HEK293T (cell line): ENCODE data around the gene TEX38.

Experiments
- CTCF ChIA-PET: fragments of 350-600 bp; formaldehyde crosslinking; extraction: SDS; loops from one replicate; lab custom pipeline; 2021; ENCODE audit warnings: antibody characterized with exemption, inconsistent platforms; lab: Yijun Ruan, JAX
- POLR2A ChIA-PET: fragments of 350-600 bp; formaldehyde crosslinking; extraction: SDS; loops from one replicate; lab custom pipeline; 2020; ENCODE audit warnings: antibody characterized with exemption, inconsistent platforms; lab: Yijun Ruan, JAX
- DNase-seq: peaks from one replicate; pipeline ENCODE4 v3.0.0; 2012; ENCODE audit warnings: mixed read lengths; ENCODE audit errors: extremely low spot score
- ARNT ChIP-seq: fragments of 450-650 bp; IDR thresholded peaks from 2 replicates; pipeline ENCODE4 v1.6.1; 2017; ENCODE audit warnings: mild to moderate bottlenecking
- BHLHE40 ChIP-seq: fragments of 450-650 bp; IDR thresholded peaks from 2 replicates; pipeline ENCODE4 v1.6.1; 2016; ENCODE audit warnings: mild to moderate bottlenecking, moderate library complexity, borderline replicate concordance
- CTBP1 ChIP-seq: fragments of 450-650 bp; IDR thresholded peaks from 2 replicates; pipeline ENCODE4 v1.6.1; 2016; ENCODE audit warnings: borderline replicate concordance
- ELF4 ChIP-seq: fragments of 450-650 bp; IDR thresholded peaks from 2 replicates; pipeline ENCODE4 v1.6.1; 2017; ENCODE audit warnings: antibody characterized with exemption
- FOXA1 ChIP-seq: fragments of 450-650 bp; IDR thresholded peaks from 2 replicates; pipeline ENCODE4 v1.6.1; 2016; ENCODE audit warnings: mild to moderate bottlenecking
- FOXK2 ChIP-seq: fragments of 450-650 bp; IDR thresholded peaks from 2 replicates; pipeline ENCODE4 v1.6.1; 2016; ENCODE audit warnings: mild to moderate bottlenecking
- FOXM1 ChIP-seq: fragments of 450-650 bp; IDR thresholded peaks from 2 replicates; pipeline ENCODE4 v1.6.1; 2017; ENCODE audit warnings: mild to moderate bottlenecking, borderline replicate concordance
- HDGF ChIP-seq: fragments of 450-650 bp; IDR thresholded peaks from 2 replicates; pipeline ENCODE4 v1.6.1; 2017; ENCODE audit warnings: antibody characterized with exemption, borderline replicate concordance
- L3MBTL2 ChIP-seq: fragments of 450-650 bp; conservative IDR thresholded peaks from 2 replicates; pipeline ENCODE4 v1.6.1; 2016; ENCODE audit warnings: mild to moderate bottlenecking
- LEF1 ChIP-seq: fragments of 450-650 bp; IDR thresholded peaks from 2 replicates; pipeline ENCODE4 v1.6.1; 2017; ENCODE audit warnings: mild to moderate bottlenecking, borderline replicate concordance
- NFRKB ChIP-seq: fragments of 450-650 bp; IDR thresholded peaks from 2 replicates; pipeline ENCODE4 v1.6.1; 2016; ENCODE audit warnings: mild to moderate bottlenecking, moderate library complexity
- SP1 ChIP-seq: fragments of 450-650 bp; IDR thresholded peaks from 2 replicates; pipeline ENCODE4 v1.6.1; 2017
- SUZ12 ChIP-seq: fragments of 450-650 bp; IDR thresholded peaks from 2 replicates; pipeline ENCODE4 v1.6.1; 2016; ENCODE audit warnings: mild to moderate bottlenecking
- TARDBP ChIP-seq: fragments of 450-650 bp; IDR thresholded peaks from 2 replicates; pipeline ENCODE4 v1.6.1; 2016
- ZNF384 ChIP-seq: fragments of 450-650 bp; IDR thresholded peaks from 2 replicates; pipeline ENCODE4 v1.6.1; 2016
- TF ChIP-seq, protein P1 (sequence below): fragments of 450-650 bp; IDR thresholded peaks from 2 replicates; pipeline ENCODE4 v1.6.1; 2016

The TEX38 gene

DNA sequence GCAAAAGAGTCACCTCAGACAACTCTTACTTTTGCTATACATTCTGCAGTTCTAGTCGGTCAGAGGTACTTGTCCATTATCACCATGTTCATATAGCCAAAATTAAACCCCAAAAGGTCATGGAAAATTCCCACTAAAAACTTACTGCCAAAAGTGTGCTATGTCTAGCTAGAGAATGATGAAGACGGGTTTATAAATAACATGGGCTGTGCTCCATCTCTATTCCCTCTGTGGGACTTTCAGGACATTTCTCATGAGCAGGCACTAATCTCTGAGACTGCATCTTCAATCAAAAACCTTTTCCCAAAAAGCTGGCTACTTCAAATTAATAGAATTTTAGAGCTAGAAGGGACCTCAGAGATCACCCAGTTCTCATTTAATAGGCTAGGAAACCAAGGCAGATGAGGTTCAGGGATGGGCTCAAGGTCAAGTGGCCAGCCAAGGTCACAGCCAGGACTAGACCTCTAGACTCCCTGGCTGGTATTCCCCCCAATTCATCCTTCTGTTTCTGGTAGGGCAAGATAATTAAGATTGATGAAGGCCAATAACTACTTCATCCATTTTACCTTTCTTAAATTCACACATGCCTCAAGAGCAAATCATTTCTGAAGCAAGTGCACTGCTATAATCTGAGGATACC, 34.1 kb upstream of the TEX38 start:
- no peak for DNase-seq
- POLR2A ChIA-PET, result no interaction called here
- CTCF ChIA-PET, result no interaction called here
- TF ChIP-seq TARDBP (no peak), ELF4 (no peak), L3MBTL2 (no peak), ZNF384 (no peak), FOXA1 (no peak), SUZ12 (no peak), CTBP1 (no peak), LEF1 (no peak), HDGF (no peak), FOXK2 (no peak), BHLHE40 (no peak), SP1 (no peak), NFRKB (no peak), ARNT (no peak), FOXM1 (no peak)
- TF ChIP-seq, protein P1, sequence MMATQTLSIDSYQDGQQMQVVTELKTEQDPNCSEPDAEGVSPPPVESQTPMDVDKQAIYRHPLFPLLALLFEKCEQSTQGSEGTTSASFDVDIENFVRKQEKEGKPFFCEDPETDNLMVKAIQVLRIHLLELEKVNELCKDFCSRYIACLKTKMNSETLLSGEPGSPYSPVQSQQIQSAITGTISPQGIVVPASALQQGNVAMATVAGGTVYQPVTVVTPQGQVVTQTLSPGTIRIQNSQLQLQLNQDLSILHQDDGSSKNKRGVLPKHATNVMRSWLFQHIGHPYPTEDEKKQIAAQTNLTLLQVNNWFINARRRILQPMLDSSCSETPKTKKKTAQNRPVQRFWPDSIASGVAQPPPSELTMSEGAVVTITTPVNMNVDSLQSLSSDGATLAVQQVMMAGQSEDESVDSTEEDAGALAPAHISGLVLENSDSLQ, result no peak

DNA sequence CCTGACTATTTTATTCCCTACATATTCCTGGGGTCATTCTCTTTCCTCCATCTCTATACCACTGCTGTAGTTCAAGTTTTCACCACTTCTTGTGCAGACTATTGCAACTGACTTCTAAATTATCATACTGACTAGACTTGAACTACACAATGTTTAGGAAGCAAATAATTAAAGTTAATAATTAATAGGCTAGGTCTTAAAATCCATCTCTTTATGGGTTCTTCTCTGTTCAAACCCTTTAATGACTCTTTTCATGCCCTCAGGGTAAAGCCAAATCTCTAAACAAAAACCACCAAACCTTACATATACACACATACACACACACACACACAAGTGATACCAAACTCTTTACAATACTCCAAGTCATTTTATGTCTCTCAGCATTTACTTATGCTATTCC, 32.7 kb upstream of the TEX38 start:
- TF ChIP-seq CTBP1 (no peak), LEF1 (no peak), FOXK2 (no peak), FOXA1 (no peak), ARNT (no peak), ZNF384 (no peak), ELF4 (no peak), NFRKB (no peak), L3MBTL2 (no peak), BHLHE40 (no peak), FOXM1 (no peak)
- TF ChIP-seq, protein P1, result no peak
- DNase-seq, result no peak
- ChIA-PET POLR2A (no interaction called here), CTCF (no interaction called here)

DNA sequence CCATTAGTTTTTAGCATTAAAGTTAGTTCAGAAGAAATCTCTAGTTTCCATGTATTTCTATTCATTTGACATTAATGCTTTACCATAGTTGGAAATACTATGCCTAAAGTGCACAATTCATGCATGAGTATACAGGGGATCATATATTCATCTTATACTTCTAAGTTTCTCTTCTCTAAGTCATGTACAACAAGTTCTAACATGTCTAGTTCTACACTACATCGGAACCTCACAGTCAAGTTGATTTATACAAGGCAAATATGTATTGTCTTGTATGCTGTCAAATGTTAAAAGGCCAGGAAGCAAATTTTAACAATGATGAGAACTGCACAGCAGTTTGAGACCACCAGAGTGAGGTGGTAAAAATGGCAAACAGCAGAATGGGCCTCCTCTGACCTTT, 32.1 kb upstream of the TEX38 start:
- ChIA-PET POLR2A (no interaction called here), CTCF (no interaction called here)
- TF ChIP-seq ARNT, result no peak
- no peak for TF ChIP-seq ZNF384
- TF ChIP-seq LEF1, result no peak
- no peak for TF ChIP-seq NFRKB
- no peak for TF ChIP-seq FOXM1
- no peak for TF ChIP-seq BHLHE40
- no peak for TF ChIP-seq CTBP1
- no peak for TF ChIP-seq TARDBP
- no peak for TF ChIP-seq SP1
- TF ChIP-seq HDGF, result no peak
- no peak for TF ChIP-seq FOXA1
- no peak for TF ChIP-seq ELF4
- no peak for TF ChIP-seq L3MBTL2
- no peak for TF ChIP-seq FOXK2
- no peak for TF ChIP-seq SUZ12
- TF ChIP-seq, protein P1, result no peak
- DNase-seq, result no peak

DNA sequence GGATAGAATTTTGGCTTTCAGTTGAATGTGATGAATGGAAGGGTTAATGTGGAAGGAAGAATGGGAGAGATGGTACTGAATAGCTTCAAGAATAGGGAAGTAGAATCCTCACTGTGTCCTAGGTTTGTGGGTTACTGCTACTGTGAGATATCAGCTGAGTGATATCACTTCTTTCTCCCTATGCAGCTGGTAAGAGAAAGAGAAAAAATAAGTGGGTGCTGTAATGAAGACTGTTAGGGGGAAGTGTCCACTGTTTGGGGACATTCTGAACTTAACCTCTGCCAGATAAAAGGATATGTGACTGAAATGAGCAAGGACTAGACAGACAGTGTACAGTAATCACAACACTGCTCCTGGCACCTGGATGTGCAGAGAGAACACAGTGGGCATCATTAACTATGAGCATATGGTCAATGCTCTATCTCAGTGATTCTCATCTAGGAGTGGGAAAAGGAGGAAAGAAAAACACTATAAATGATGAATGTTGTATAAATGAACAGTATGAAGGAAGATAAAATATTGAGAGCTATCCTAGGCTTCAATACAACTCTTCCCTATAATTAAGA, 29.5 kb upstream of the TEX38 start:
- DNase-seq, result no peak
- ChIA-PET POLR2A (no interaction called here), CTCF (no interaction called here)
- TF ChIP-seq NFRKB, result no peak
- TF ChIP-seq FOXA1, result no peak
- TF ChIP-seq L3MBTL2, result no peak
- no peak for TF ChIP-seq ZNF384
- TF ChIP-seq ELF4, result no peak
- TF ChIP-seq SUZ12, result no peak
- TF ChIP-seq ARNT, result no peak
- TF ChIP-seq SP1, result no peak
- TF ChIP-seq, protein P1, result no peak
- no peak for TF ChIP-seq FOXM1

DNA sequence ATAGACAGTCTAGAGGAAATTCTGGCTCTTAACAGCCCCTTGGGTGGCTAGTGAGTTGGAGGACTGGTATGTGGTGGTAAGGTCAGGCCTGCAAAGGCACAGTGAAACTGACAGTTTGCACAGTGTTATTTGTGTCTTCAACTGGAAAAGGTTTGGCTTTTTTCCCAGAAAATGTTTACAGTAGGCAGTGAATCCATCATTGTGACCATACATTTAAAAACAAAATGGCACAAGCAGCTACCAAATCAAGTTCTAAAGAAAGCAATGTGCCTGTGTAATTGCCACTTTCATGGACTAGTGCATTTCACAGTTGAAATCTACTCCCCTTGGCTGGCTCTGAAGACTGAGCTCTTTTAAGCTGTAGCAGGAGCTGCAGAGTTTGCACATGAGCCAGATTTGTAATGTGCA, 28.3 kb upstream of the TEX38 start:
- CTCF ChIA-PET, result no interaction called here
- no peak for DNase-seq
- TF ChIP-seq, protein P1, result peak; percentile 66; the same call in 1 of the 2 replicates
- TF ChIP-seq LEF1, result no peak
- no peak for TF ChIP-seq HDGF
- TF ChIP-seq NFRKB, result no peak
- POLR2A ChIA-PET, result interaction anchor here (1.1 to 1.2 kb wide), 2 partner anchors 10 to 41 kb away, joined by 3 read pairs; no protein-coding TSS in a partner anchor
